Activated T-helper 1 cell treated with anti-CD3 and anti-CD28 coated beads, Interleukin-12 subunit alpha, Interleukin-12 subunit beta, Interleukin-2, Interleukin-4 antibody, amounts not matched to agents 30 ng/mL and 10 ng/mL and 1 ng/mL, durations not matched to agents 14 hours and 24 hours and 36 hours (primary cell): Measurements from ENCODE around the gene NDUFB6. TPM values are rescaled to one million over a fixed set of nuclear protein-coding genes. Genes with fewer than 3 reads are reported as not detected.

Experiments
- DNase-seq: peaks from one replicate; pipeline ENCODE4 v3.0.0; 2021; ENCODE audit warnings: low spot score
- H3K27ac Mint-ChIP-seq: one replicate; pipeline ENCODE4 v1.8.0; 2021; ENCODE audit warnings: mild to moderate bottlenecking, mixed read lengths
- H3K27me3 Mint-ChIP-seq: one replicate; pipeline ENCODE4 v1.8.0; 2022; ENCODE audit warnings: mild to moderate bottlenecking, moderate library complexity, mixed read lengths; ENCODE audit not compliant: insufficient read depth
- H3K36me3 Mint-ChIP-seq: one replicate; pipeline ENCODE4 v1.8.0; 2021; ENCODE audit warnings: low read depth, mixed read lengths
- H3K4me1 Mint-ChIP-seq: one replicate; pipeline ENCODE4 v1.8.0; 2021; ENCODE audit warnings: low read depth, mixed read lengths
- H3K4me3 Mint-ChIP-seq: one replicate; pipeline ENCODE4 v1.8.0; 2021; ENCODE audit warnings: mild to moderate bottlenecking, moderate library complexity, mixed read lengths
- H3K9me3 Mint-ChIP-seq: one replicate; pipeline ENCODE4 v1.8.0; 2021; ENCODE audit warnings: mixed read lengths
- intact Hi-C: fragments of 100-400 bp; cut with micrococcal nuclease; formaldehyde crosslinking; loops from one replicate; pipeline ENCODE4 v1.15.1; 2024
- total RNA-seq: library from RNA; stranded (reverse); gene quantifications from 2 replicates; pipeline ENCODE4 v1.2.3, GENCODE V29; 2022

Gene NDUFB6
- total RNA-seq, 1 donor from 2014 or later, result 46.3 TPM

GRCh38 chr9:32581512-32582143 lies 8.7 kb upstream of the NDUFB6 start:
- Mint-ChIP-seq H3K27me3 (peaks cover 27% of the 10 kb centered on the region), H3K4me3 (no peak overlapping the region), H3K27ac (no peak overlapping the region), H3K9me3 (no peaks in the 10 kb centered on the region), H3K4me1 (no peaks in the 10 kb centered on the region), H3K36me3 (no peaks in the 10 kb centered on the region)
- DNase-seq, result peak; percentile 12
- intact Hi-C loops, result loop anchor here (1.0 kb wide), 1 partner anchor 387 kb away; no protein-coding TSS in a partner anchor

GRCh38 chr9:32580631-32581300 lies 7.8 kb upstream of the NDUFB6 start:
- H3K4me1 Mint-ChIP-seq, result no peaks in the 10 kb centered on the region

GRCh38 chr9:32579706-32580331 lies 6.9 kb upstream of the NDUFB6 start:
- intact Hi-C loops, result loop anchor here (1.0 kb wide), 1 partner anchor 201 kb away; no protein-coding TSS in a partner anchor
- Mint-ChIP-seq H3K4me1 (no peaks in the 10 kb centered on the region), H3K4me3 (no peak overlapping the region), H3K27ac (no peak overlapping the region), H3K36me3 (no peaks in the 10 kb centered on the region), H3K27me3 (peaks cover 29% of the 10 kb centered on the region), H3K9me3 (no peaks in the 10 kb centered on the region)
- peak; percentile 53 for DNase-seq

More at GRCh38 chr9:32580631-32581300, 7.8 kb upstream of the NDUFB6 start:
- Mint-ChIP-seq H3K9me3 (no peaks in the 10 kb centered on the region), H3K36me3 (no peaks in the 10 kb centered on the region), H3K27me3 (peaks cover 29% of the 10 kb centered on the region), H3K27ac (no peak overlapping the region), H3K4me3 (no peak overlapping the region)
- DNase-seq, result no peak
- intact Hi-C loops, result loop anchor here (1.0 kb wide), 1 partner anchor 388 kb away; no protein-coding TSS in a partner anchor

GRCh38 chr9:32578976-32579375 lies 6.0 kb upstream of the NDUFB6 start:
- Mint-ChIP-seq H3K9me3 (no peaks in the 10 kb centered on the region), H3K4me1 (no peaks in the 10 kb centered on the region), H3K4me3 (no peak overlapping the region), H3K36me3 (no peaks in the 10 kb centered on the region), H3K27ac (no peak overlapping the region), H3K27me3 (peaks cover 27% of the 10 kb centered on the region)
- intact Hi-C loops, result loop anchor here (1.0 kb wide), 1 partner anchor 200 kb away; no protein-coding TSS in a partner anchor
- no peak for DNase-seq

- Mint-ChIP-seq H3K4me1 (peaks cover 9% of the 10 kb centered on the region), H3K4me3 (no peak overlapping the region), H3K27me3 (peaks cover 27% of the 10 kb centered on the region), H3K27ac (no peak overlapping the region), H3K36me3 (no peaks in the 10 kb centered on the region), H3K9me3 (no peaks in the 10 kb centered on the region)
- no peak for DNase-seq
- intact Hi-C loops, result no loop called here
Measured at GRCh38 chr9:32577316-32577715, 4.4 kb upstream of the NDUFB6 start.

- intact Hi-C loops, result loop anchor here (5.0 kb wide), 1 partner anchor 502 kb away; the partner anchor contains the start of gene SMU1
- peaks cover 21% of the 10 kb centered on the region for H3K27me3 Mint-ChIP-seq
- peaks cover 5% of the 10 kb centered on the region for H3K36me3 Mint-ChIP-seq
- DNase-seq, result no peak
- no peaks in the 10 kb centered on the region for H3K9me3 Mint-ChIP-seq
- H3K4me3 Mint-ChIP-seq, result no peak overlapping the region
- H3K4me1 Mint-ChIP-seq, result peaks cover 19% of the 10 kb centered on the region
- H3K27ac Mint-ChIP-seq, result no peak overlapping the region
Measured at GRCh38 chr9:32574858-32575257, 1.9 kb upstream of the NDUFB6 start.

GRCh38 chr9:32573821-32574220 lies 862 bp upstream of the NDUFB6 start:
- H3K4me3 Mint-ChIP-seq, result peak overlapping the region; percentile 99
- no peak for DNase-seq
- intact Hi-C loops, result loop anchor here (1.0 to 5.0 kb wide), 5 partner anchors 22 to 503 kb away; partner anchors contain the start of genes ACO1, APTX, DNAJA1 and SMIM27

GRCh38 chr9:32571969-32572899 lies 725 bp downstream of the NDUFB6 start:
- Mint-ChIP-seq H3K9me3 (no peaks in the 10 kb centered on the region), H3K36me3 (peaks cover 13% of the 10 kb centered on the region), H3K27me3 (peaks cover 11% of the 10 kb centered on the region), H3K4me1 (peaks cover 21% of the 10 kb centered on the region), H3K4me3 (peak overlapping the region; percentile 99), H3K27ac (peak overlapping the region; percentile 98)
- peak; percentile 65 for DNase-seq
- intact Hi-C loops, result loop anchor here (1.0 to 5.0 kb wide), 4 partner anchors 47 to 505 kb away; partner anchors contain the start of gene SMU1

More at GRCh38 chr9:32573821-32574220, 862 bp upstream of the NDUFB6 start:
- no peaks in the 10 kb centered on the region for H3K9me3 Mint-ChIP-seq
- H3K27ac Mint-ChIP-seq, result peak overlapping the region; percentile 98
- peaks cover 5% of the 10 kb centered on the region for H3K36me3 Mint-ChIP-seq
- H3K27me3 Mint-ChIP-seq, result peaks cover 14% of the 10 kb centered on the region
- H3K4me1 Mint-ChIP-seq, result peaks cover 21% of the 10 kb centered on the region

- Mint-ChIP-seq H3K9me3 (no peaks in the 10 kb centered on the region), H3K27me3 (peaks cover 2% of the 10 kb centered on the region), H3K4me1 (peaks cover 27% of the 10 kb centered on the region), H3K36me3 (peaks cover 18% of the 10 kb centered on the region), H3K27ac (no peak overlapping the region), H3K4me3 (no peak overlapping the region)
- DNase-seq, result no peak
- intact Hi-C loops, result loop anchor here (5.0 kb wide), 1 partner anchor 507 kb away; the partner anchor contains the start of gene SMU1
Measured at GRCh38 chr9:32570262-32570661, 2.7 kb downstream of the NDUFB6 start.

- no peak overlapping the region for H3K4me3 Mint-ChIP-seq
- intact Hi-C loops, result no loop called here
- H3K27me3 Mint-ChIP-seq, result no peaks in the 10 kb centered on the region
- H3K27ac Mint-ChIP-seq, result no peak overlapping the region
- H3K9me3 Mint-ChIP-seq, result no peaks in the 10 kb centered on the region
- H3K36me3 Mint-ChIP-seq, result peaks cover 30% of the 10 kb centered on the region
- peaks cover 18% of the 10 kb centered on the region for H3K4me1 Mint-ChIP-seq
- no peak for DNase-seq
Measured at GRCh38 chr9:32566770-32567169, 6.2 kb downstream of the NDUFB6 start.

- H3K4me3 Mint-ChIP-seq, result no peak overlapping the region
- H3K4me1 Mint-ChIP-seq, result peaks cover 18% of the 10 kb centered on the region
- peaks cover 33% of the 10 kb centered on the region for H3K36me3 Mint-ChIP-seq
- intact Hi-C loops, result no loop called here
- H3K9me3 Mint-ChIP-seq, result no peaks in the 10 kb centered on the region
- no peaks in the 10 kb centered on the region for H3K27me3 Mint-ChIP-seq
- no peak for DNase-seq
- no peak overlapping the region for H3K27ac Mint-ChIP-seq
Measured at GRCh38 chr9:32565967-32566366, 7.0 kb downstream of the NDUFB6 start.

GRCh38 chr9:32558408-32558934 lies 14.5 kb downstream of the NDUFB6 start:
- no peak overlapping the region for H3K4me3 Mint-ChIP-seq
- no peak for DNase-seq
- H3K9me3 Mint-ChIP-seq, result no peaks in the 10 kb centered on the region
- H3K36me3 Mint-ChIP-seq, result peaks cover 10% of the 10 kb centered on the region
- H3K4me1 Mint-ChIP-seq, result peaks cover 9% of the 10 kb centered on the region
- H3K27me3 Mint-ChIP-seq, result no peaks in the 10 kb centered on the region
- H3K27ac Mint-ChIP-seq, result no peak overlapping the region
- intact Hi-C loops, result no loop called here
